Lower leg skin (tissue), 4 donors: ENCODE measurements around the gene MAP7D2. TPM values are rescaled to one million over a fixed set of nuclear protein-coding genes. Genes with fewer than 3 reads are reported as not detected.

Experiments
- DNase-seq, 2 donors: peaks; one replicate each; pipeline ENCODE4 v3.0.0-alpha.2; 2019; ENCODE audit warnings: low spot score in 2 of 2
- H3K4me3 ChIP-seq: fragments of 200-600 bp; sonication (generic); 2 replicates; pipeline ENCODE4 v1.5.1; 2017; ENCODE audit warnings: mild to moderate bottlenecking, low read depth; ENCODE audit not compliant: poor library complexity, severe bottlenecking
- POLR2A ChIP-seq, 2 donors: fragments of 450-650 bp; IDR thresholded peaks; one replicate each; pipeline ENCODE4 v1.6.1; 2016 to 2017; ENCODE audit warnings: antibody characterized with exemption in 2 of 2, mild to moderate bottlenecking in 1 of 2, moderate library complexity in 1 of 2
- WGBS, 2 donors: methylation state at CpG; one replicate each; pipeline ENCODE4 v1.1.5; 2018; 5-methylcytosine and 5-hydroxymethylcytosine counted together
- intact Hi-C: fragments of 100-400 bp; cut with DNase I; formaldehyde crosslinking; loops from one replicate; pipeline ENCODE4 v1.15.0; 2023; ENCODE audit warnings: low total_unique reads
- total RNA-seq, 4 donors: library from RNA; depleted of rRNA; stranded (reverse); fragments of >200 nt; gene quantifications; one replicate each; pipeline ENCODE4 v1.1.0, GENCODE V29; 2016
- TF ChIP-seq, protein P1 (sequence below), 3 donors: fragments of 450-650 bp; IDR thresholded peaks; one replicate each; pipeline ENCODE4 v1.5.1; 2016; ENCODE audit warnings: antibody characterized with exemption in 3 of 3, mild to moderate bottlenecking in 3 of 3, moderate library complexity in 2 of 3

Gene MAP7D2
- total RNA-seq, 4 donors from 2014 or later, result 0.15 to 1.2 (median 0.73) TPM

DNA sequence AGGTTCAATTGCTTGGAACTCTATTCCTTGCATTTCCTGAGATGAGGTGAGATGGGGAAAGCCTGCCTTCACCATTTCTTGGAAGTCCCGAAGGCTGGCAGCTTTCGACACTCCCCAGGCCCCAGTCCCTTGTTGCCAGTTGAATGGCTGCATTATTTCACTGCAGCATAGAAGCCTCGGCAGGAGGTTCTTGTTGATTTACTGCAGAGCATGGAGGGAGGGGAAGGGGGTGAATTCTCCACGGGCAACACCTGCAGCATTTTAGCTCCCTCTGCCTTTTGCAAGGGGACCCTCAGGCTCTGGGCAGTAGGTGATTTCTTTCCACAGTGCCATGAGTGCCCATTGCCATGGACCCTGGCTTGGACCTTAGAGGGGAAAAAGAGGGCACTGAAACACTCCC lies 115.1 kb downstream of the MAP7D2 start:
- 55 to 58% methylated on average over 4 of the region's 4 CpGs for WGBS, 2 donors
- no peak for DNase-seq
- TF ChIP-seq, protein P1, sequence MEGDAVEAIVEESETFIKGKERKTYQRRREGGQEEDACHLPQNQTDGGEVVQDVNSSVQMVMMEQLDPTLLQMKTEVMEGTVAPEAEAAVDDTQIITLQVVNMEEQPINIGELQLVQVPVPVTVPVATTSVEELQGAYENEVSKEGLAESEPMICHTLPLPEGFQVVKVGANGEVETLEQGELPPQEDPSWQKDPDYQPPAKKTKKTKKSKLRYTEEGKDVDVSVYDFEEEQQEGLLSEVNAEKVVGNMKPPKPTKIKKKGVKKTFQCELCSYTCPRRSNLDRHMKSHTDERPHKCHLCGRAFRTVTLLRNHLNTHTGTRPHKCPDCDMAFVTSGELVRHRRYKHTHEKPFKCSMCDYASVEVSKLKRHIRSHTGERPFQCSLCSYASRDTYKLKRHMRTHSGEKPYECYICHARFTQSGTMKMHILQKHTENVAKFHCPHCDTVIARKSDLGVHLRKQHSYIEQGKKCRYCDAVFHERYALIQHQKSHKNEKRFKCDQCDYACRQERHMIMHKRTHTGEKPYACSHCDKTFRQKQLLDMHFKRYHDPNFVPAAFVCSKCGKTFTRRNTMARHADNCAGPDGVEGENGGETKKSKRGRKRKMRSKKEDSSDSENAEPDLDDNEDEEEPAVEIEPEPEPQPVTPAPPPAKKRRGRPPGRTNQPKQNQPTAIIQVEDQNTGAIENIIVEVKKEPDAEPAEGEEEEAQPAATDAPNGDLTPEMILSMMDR (IDR thresholded peaks at IDR 0.05), result no peak
- no peak for TF ChIP-seq POLR2A (IDR thresholded peaks at IDR 0.05)
- no peak overlapping the region for H3K4me3 ChIP-seq
- intact Hi-C loops, result no loop called here

DNA sequence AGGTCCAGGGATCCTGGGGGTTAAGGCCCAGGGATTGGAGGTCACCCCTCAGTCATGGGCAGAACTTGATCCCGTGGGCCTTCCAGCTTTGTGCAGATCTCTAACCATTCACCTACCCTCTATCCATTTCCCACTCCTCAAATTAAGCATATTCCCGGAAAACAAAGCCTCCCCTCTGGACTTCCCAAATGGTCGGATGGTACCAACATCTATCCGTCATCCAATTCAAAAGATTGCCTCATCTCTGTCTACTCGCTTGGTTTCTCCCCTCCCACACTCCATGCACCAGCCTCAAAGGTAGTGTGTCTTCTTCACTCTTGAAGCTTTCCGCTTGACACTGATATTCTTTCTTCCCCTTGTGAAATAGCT lies 125.4 kb downstream of the MAP7D2 start:
- 32 to 65% methylated on average over 6 of the region's 6 CpGs for WGBS, 2 donors
- intact Hi-C loops, result no loop called here
- DNase-seq, result no peak
- no peak overlapping the region for H3K4me3 ChIP-seq
- no peak for TF ChIP-seq POLR2A (IDR thresholded peaks at IDR 0.05)
- TF ChIP-seq, protein P1 (IDR thresholded peaks at IDR 0.05), result no peak

- H3K4me3 ChIP-seq, result peak within 1 kb of the TSS; percentile 38
- intact Hi-C loops, result no loop called here
- TF ChIP-seq, protein P1 (IDR thresholded peaks at IDR 0.05), result no peak
- TF ChIP-seq POLR2A (IDR thresholded peaks at IDR 0.05), result no peak
- peak; percentile 68 to 96 for DNase-seq
- WGBS, 2 donors, result 38% methylated on average over 26 of the region's 103 CpGs; no CpG with 5 or more reads in 1 of the 2 donors
These were observed 126.0 kb downstream of the MAP7D2 start, which contains the start of gene BCLAF3 for GRCh38 chrX:19990556-19991349. Gene BCLAF3, minus strand, starts transcription at chrX:19991061. Its CDS starts 20,797 bp downstream, at chrX:19970264.

- WGBS, 2 donors, result 2 to 49% methylated on average over 8 to 24 of the region's 25 CpGs
These were observed 126.6 kb downstream of the MAP7D2 start for GRCh38 chrX:19990151-19990555.

GRCh38 chrX:19987856-19988255 lies 128.9 kb downstream of the MAP7D2 start:
- intact Hi-C loops, result no loop called here
- TF ChIP-seq, protein P1 (IDR thresholded peaks at IDR 0.05), result no peak
- no peak for TF ChIP-seq POLR2A (IDR thresholded peaks at IDR 0.05)
- no peak for DNase-seq
- H3K4me3 ChIP-seq, result no peak overlapping the region
- WGBS, 2 donors, result 86 to 89% methylated on average over 5 of the region's 5 CpGs

More at GRCh38 chrX:19990151-19990555, 126.6 kb downstream of the MAP7D2 start:
- DNase-seq, result no peak
- H3K4me3 ChIP-seq, result peak overlapping the region; percentile 38
- TF ChIP-seq, protein P1 (IDR thresholded peaks at IDR 0.05), result no peak
- no peak for TF ChIP-seq POLR2A (IDR thresholded peaks at IDR 0.05)
- intact Hi-C loops, result no loop called here
